ENCODE data around the gene KIR2DL4. TPM values are rescaled to one million over a fixed set of nuclear protein-coding genes. Genes with fewer than 3 reads are reported as not detected.
"Not testable (repeated sequence)": the region's sequence is repeated elsewhere in the genome, so short reads cannot be mapped to it uniquely, and the experiment has no call there.

The KIR2DL4 gene
- total RNA-seq, 2 donors from 2014 or later: not detected

DNA sequence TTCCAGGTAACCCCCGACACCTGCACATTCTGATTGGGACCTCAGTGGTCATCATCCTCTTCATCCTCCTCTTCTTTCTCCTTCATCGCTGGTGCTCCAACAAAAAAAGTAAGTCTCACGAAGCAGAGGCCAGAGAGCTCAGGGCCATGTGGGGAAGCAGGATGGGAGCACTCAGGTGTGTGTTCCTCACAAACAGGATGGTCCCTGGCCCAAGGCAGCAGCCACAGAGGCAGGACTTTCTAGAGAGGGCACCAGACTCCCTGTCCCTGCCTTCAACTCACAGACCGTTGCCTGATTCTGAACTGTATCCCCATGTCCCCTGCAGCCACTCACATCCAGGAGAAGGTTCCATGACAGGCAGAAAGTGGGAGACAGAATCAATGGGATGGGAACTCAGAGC lies 20.5 kb upstream of the KIR2DL4 start:
- H3K27me3 Mint-ChIP-seq: peaks cover 21% of the 10 kb centered on the region
- H3K27ac Mint-ChIP-seq; H3K4me1 Mint-ChIP-seq; H3K9me3 ChIP-seq (ENCODE audit: control insufficient read depth, low read length, poor library complexity, severe bottlenecking); H3K36me3 Mint-ChIP-seq (ENCODE audit: low read depth); DNase-seq; ATAC-seq; H3K4me3 Mint-ChIP-seq: not testable (repeated sequence)

DNA sequence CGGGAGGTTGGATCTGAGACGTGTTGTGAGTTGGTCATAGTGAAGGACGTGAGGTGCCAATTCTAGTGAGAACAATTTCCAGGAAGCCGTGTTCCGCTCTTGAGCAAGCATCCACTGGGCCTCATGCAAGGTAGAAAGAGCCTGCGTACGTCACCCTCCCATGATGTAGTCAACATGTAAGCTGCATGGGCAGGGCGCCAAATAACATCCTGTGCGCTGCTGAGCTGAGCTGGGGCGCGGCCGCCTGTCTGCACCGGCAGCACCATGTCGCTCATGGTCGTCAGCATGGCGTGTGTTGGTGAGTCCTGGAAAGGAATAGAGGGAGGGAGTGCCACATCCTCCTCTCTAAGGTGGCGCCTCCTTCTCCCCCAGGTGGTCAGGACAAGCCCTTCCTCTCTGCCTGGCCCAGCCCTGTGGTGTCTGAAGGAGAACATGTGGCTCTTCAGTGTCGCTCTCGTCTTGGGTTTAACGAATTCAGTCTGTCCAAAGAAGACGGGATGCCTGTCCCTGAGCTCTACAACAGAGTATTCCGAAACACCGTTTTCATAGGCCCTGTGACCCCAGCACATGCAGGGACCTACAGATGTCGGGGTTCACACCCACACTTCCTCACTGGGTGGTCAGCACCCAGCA lies 17.2 kb upstream of the KIR2DL4 start:
- not testable (repeated sequence) for H3K27ac Mint-ChIP-seq; ATAC-seq; DNase-seq; H3K4me1 Mint-ChIP-seq; H3K36me3 Mint-ChIP-seq (ENCODE audit: low read depth); H3K9me3 ChIP-seq (ENCODE audit: control insufficient read depth, low read length, poor library complexity, severe bottlenecking); H3K4me3 Mint-ChIP-seq
- peaks cover 21% of the 10 kb centered on the region for H3K27me3 Mint-ChIP-seq

DNA sequence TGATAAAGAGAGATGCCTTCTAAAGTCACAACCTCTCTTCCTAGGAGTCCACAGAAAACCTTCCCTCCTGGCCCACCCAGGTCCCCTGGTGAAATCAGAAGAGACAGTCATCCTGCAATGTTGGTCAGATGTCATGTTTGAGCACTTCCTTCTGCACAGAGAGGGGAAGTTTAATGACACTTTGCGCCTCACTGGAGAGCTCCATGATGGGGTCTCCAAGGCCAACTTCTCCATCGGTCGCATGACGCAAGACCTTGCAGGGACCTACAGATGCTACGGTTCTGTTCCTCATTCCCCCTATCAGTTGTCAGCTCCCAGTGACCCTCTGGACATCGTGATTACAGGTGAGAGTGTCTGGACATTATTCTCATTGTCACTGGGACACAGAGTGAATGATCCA lies 15.3 kb upstream of the KIR2DL4 start:
- not testable (repeated sequence) for ATAC-seq; DNase-seq; H3K36me3 Mint-ChIP-seq (ENCODE audit: low read depth); H3K4me3 Mint-ChIP-seq; H3K9me3 ChIP-seq (ENCODE audit: control insufficient read depth, low read length, poor library complexity, severe bottlenecking); H3K27ac Mint-ChIP-seq
- peaks cover 11% of the 10 kb centered on the region for H3K4me1 Mint-ChIP-seq
- peaks cover 21% of the 10 kb centered on the region for H3K27me3 Mint-ChIP-seq

DNA sequence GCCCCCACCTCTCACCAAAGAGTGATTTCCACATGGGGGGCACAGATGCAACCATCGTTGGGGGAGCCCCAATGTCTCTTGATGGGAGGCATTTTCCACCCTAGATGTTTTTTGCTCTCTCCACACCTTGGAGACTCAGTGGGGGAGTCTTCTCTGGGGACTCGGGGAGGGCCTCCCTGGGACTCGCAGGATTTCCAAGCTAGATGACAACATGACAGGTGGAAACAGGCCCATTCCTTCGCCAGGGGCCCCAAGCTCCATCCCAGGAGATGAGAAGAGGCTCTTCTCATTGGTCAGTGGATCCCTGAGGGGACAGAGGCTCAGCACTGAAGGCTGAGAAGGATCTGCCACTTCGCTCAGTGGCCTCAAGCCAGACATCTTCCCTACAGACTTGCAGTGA lies 12.7 kb upstream of the KIR2DL4 start:
- ATAC-seq: no peak
- H3K4me1 Mint-ChIP-seq: peaks cover 18% of the 10 kb centered on the region

DNA sequence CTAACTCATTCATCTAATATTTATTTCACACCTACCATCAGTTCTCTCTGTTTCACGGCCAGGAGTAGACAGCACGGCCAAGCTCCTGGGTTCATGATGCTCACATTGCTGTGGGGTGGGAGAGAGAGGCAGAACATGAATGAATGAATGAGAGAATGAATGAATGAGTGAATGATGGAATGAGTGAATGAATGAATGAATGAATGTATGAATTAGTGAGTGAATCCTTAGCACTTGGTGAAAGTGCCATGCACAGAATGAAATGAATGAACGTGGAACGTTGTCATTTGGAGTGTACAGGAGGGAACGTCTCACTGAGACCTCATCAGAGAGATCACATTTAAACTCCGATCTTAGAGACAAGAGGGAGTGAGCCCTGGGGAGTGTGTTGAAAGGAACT lies 11.9 kb upstream of the KIR2DL4 start:
- DNase-seq (no peak), ATAC-seq (no peak)
- Mint-ChIP-seq H3K27me3 (peaks cover 7% of the 10 kb centered on the region), H3K4me1 (peaks cover 18% of the 10 kb centered on the region), H3K36me3 (ENCODE audit: low read depth) (peaks cover 3% of the 10 kb centered on the region), H3K4me3 (no peak overlapping the region), H3K27ac (no peak overlapping the region)
- H3K9me3 ChIP-seq (ENCODE audit: control insufficient read depth, low read length, poor library complexity, severe bottlenecking): no peaks in the 10 kb centered on the region

More for the DNA sequence above, 12.7 kb upstream of the KIR2DL4 start:
- Mint-ChIP-seq H3K4me3 (no peak overlapping the region), H3K27me3 (peaks cover 7% of the 10 kb centered on the region), H3K36me3 (ENCODE audit: low read depth) (peaks cover 3% of the 10 kb centered on the region), H3K27ac (no peak overlapping the region)
- no peaks in the 10 kb centered on the region for H3K9me3 ChIP-seq (ENCODE audit: control insufficient read depth, low read length, poor library complexity, severe bottlenecking)
- no peak for DNase-seq

DNA sequence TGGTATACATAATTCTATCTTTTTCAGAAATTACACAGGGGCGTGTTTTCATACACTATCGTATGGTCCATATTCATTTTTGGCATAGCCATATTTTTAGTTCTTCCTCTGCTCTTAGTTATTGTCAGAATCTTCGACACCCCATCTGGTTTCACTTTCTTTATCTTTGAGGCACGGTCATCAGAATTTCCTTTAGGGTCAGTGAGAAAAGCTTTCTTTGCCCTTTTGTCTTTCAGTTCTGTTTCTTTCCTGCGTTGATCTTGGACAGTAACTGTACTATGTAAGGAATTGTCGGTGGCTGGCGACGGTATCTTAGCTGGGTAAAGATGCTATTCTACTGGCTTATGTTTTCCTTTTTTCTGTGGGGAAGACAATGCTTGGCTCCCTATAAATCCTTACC lies 10.6 kb upstream of the KIR2DL4 start:
- H3K9me3 ChIP-seq (ENCODE audit: control insufficient read depth, low read length, poor library complexity, severe bottlenecking): no peaks in the 10 kb centered on the region
- Mint-ChIP-seq H3K36me3 (ENCODE audit: low read depth) (no peaks in the 10 kb centered on the region), H3K4me1 (peaks cover 18% of the 10 kb centered on the region), H3K4me3 (peak overlapping the region; percentile 79), H3K27ac (peak overlapping the region; percentile 75), H3K27me3 (peaks cover 11% of the 10 kb centered on the region)
- ATAC-seq (no peak), DNase-seq (no peak)

DNA sequence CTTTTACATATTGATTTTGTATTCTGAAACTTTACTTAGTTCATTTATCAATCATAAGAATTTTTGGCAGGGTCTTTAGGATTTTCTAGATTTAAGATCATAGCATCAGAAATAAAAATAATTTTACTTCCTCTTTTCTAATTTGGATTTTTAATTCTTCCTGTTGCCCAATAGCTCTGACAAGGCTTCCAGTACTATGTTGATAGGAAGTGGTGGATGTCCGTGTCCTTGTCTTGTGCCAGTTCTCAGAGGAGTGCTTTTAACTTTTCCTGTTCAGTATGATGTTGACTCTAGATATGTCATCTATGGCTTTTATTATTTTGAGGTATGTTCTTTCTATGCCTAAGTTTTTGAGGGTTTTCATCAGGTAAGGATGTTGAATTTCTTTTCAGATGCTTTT lies 7.7 kb upstream of the KIR2DL4 start:
- H3K4me3 Mint-ChIP-seq: no peak overlapping the region
- no peaks in the 10 kb centered on the region for H3K36me3 Mint-ChIP-seq (ENCODE audit: low read depth)
- peaks cover 26% of the 10 kb centered on the region for H3K27me3 Mint-ChIP-seq
- no peak for DNase-seq
- H3K9me3 ChIP-seq (ENCODE audit: control insufficient read depth, low read length, poor library complexity, severe bottlenecking): no peaks in the 10 kb centered on the region
- no peak overlapping the region for H3K27ac Mint-ChIP-seq
- peaks cover 16% of the 10 kb centered on the region for H3K4me1 Mint-ChIP-seq
- no peak for ATAC-seq

DNA sequence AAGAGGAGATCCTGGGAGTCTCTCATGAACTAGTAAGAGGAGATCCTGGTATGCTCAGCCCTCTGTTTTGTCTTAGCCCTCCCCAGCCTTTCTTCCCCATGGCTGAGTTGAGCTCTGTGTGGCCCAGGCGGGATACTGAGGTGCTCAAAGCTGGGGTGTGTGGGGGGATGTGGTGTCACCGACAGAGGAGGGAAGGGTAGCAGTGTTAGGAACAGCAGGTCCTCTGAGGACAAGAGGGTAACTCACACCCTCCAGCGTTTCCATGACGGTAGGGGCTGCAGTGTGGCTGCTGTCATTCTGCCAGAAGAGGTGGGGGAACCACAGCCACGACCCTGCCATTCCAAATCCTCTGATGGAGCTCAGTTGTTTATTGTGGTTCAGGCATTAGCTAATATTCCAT lies 691 bp downstream of the KIR2DL4 start:
- H3K36me3 Mint-ChIP-seq (ENCODE audit: low read depth): peaks cover 2% of the 10 kb centered on the region
- H3K27me3 Mint-ChIP-seq: peaks cover 26% of the 10 kb centered on the region
- H3K27ac Mint-ChIP-seq: no peak overlapping the region
- DNase-seq (no peak), ATAC-seq (no peak)
- H3K4me3 Mint-ChIP-seq: no peak overlapping the region
- no peaks in the 10 kb centered on the region for H3K9me3 ChIP-seq (ENCODE audit: control insufficient read depth, low read length, poor library complexity, severe bottlenecking)
- H3K4me1 Mint-ChIP-seq: no peaks in the 10 kb centered on the region

DNA sequence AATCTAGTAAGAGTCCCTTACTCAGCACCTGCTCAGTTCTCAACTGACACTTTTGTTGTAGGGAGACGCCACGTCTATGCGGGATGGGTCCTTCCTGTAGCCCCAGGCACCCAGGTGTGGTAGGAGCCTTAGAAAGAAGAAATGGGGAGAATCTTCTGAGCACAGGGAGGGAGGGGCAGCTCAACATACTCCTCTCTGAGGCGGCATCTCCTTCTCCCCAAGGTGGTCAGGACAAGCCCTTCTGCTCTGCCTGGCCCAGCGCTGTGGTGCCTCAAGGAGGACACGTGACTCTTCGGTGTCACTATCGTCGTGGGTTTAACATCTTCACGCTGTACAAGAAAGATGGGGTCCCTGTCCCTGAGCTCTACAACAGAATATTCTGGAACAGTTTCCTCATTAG lies 1.2 kb downstream of the KIR2DL4 start:
- no peak for DNase-seq
- no peak overlapping the region for H3K27ac Mint-ChIP-seq
- ATAC-seq: no peak
- no peaks in the 10 kb centered on the region for H3K9me3 ChIP-seq (ENCODE audit: control insufficient read depth, low read length, poor library complexity, severe bottlenecking)
- H3K27me3 Mint-ChIP-seq: peaks cover 21% of the 10 kb centered on the region
- H3K4me1 Mint-ChIP-seq: no peaks in the 10 kb centered on the region
- peaks cover 2% of the 10 kb centered on the region for H3K36me3 Mint-ChIP-seq (ENCODE audit: low read depth)
- H3K4me3 Mint-ChIP-seq: no peak overlapping the region

DNA sequence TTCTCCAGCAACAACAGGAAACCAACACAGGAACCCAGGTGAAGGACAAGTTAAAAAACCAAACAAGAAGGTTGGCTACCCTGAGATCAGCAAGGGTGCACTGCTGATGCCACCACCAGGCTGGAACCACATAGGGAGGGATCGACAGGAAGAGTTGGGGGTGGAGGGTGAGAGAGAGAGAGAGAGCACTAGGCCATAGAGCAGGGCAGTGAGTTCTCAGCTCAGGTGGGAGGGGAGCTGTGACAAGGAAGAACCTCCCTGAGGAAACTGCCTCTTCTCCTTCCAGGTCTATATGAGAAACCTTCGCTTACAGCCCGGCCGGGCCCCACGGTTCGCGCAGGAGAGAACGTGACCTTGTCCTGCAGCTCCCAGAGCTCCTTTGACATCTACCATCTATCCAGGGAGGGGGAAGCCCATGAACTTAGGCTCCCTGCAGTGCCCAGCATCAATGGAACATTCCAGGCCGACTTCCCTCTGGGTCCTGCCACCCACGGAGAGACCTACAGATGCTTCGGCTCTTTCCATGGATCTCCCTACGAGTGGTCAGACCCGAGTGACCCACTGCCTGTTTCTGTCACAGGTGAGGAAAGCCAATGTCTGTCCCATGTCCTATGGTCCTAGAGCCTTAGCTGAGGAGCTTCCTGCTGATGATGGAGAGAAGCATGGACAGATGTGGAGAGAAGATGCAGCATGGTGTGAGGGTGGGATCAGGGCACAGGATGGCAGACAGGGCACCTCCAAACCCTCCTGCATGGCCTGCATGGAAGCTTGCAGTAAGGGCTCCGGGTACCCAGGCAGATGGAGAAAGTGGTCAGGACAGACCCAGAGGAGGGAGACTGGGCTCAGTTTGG lies 2.5 kb downstream of the KIR2DL4 start:
- H3K27me3 Mint-ChIP-seq: peaks cover 28% of the 10 kb centered on the region
- DNase-seq (no peak), ATAC-seq (no peak)
- peaks cover 2% of the 10 kb centered on the region for H3K36me3 Mint-ChIP-seq (ENCODE audit: low read depth)
- H3K9me3 ChIP-seq (ENCODE audit: control insufficient read depth, low read length, poor library complexity, severe bottlenecking): no peaks in the 10 kb centered on the region
- no peak overlapping the region for H3K4me3 Mint-ChIP-seq
- no peak overlapping the region for H3K27ac Mint-ChIP-seq
- H3K4me1 Mint-ChIP-seq: no peaks in the 10 kb centered on the region

DNA sequence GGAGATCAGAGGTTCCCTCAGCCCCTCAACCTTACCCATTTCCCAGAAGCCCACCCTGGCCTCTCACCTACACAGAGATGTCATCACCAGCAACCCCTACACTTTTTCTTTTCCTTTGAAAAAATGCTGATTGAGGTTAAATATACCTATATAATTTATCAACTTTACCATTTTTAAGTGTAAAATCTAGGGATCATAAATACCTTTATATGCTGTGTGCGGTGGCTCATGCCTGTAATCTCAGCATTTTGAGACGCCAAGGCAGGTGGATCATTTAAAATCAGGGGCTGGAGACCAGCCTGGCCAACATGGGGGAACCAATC lies 3.1 kb downstream of the KIR2DL4 start:
- no peak for ATAC-seq
- peaks cover 28% of the 10 kb centered on the region for H3K27me3 Mint-ChIP-seq
- no peaks in the 10 kb centered on the region for H3K4me1 Mint-ChIP-seq
- no peak overlapping the region for H3K4me3 Mint-ChIP-seq
- no peaks in the 10 kb centered on the region for H3K9me3 ChIP-seq (ENCODE audit: control insufficient read depth, low read length, poor library complexity, severe bottlenecking)
- peaks cover 2% of the 10 kb centered on the region for H3K36me3 Mint-ChIP-seq (ENCODE audit: low read depth)
- no peak for DNase-seq
- no peak overlapping the region for H3K27ac Mint-ChIP-seq

DNA sequence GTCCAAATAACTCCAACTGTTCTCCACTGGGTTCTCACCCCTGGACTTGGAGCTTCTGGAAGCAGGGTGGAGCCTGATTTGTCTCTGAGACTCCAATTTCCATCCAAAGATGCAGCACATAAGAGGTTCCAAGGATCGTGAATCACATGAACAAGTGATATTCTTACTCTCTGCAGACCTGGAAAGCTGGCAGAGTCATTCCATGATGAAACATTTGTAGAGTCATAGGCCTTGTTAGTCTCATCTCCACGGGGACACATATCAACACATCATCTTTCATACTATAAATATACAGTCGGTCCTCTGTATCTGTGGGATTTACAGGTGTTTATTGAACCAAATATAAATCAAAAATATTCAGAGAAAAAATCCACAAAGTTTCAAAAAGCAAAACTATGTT lies 11.2 kb downstream of the KIR2DL4 start:
- H3K36me3 Mint-ChIP-seq (ENCODE audit: low read depth); H3K4me3 Mint-ChIP-seq; ATAC-seq; H3K9me3 ChIP-seq (ENCODE audit: control insufficient read depth, low read length, poor library complexity, severe bottlenecking); H3K27ac Mint-ChIP-seq; H3K4me1 Mint-ChIP-seq; DNase-seq: not testable (repeated sequence)
- peaks cover 28% of the 10 kb centered on the region for H3K27me3 Mint-ChIP-seq

DNA sequence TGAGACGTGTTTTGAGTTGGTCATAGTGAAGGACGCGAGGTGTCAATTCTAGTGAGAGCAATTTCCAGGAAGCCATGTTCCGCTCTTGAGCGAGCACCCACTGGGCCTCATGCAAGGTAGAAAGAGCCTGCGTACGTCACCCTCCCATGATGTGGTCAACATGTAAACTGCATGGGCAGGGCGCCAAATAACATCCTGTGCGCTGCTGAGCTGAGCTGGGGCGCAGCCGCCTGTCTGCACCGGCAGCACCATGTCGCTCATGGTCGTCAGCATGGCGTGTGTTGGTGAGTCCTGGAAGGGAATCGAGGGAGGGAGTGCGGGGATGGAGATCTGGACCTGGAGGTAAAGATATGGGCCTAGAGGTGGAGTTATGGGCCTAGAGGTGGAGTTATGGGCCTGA lies 12.8 kb downstream of the KIR2DL4 start, which contains the start of gene KIR3DL1:
KIR3DL1 (plus strand) TSS at position 218 of the 400 bp plus-strand sequence.
- DNase-seq; H3K27ac Mint-ChIP-seq; H3K9me3 ChIP-seq (ENCODE audit: control insufficient read depth, low read length, poor library complexity, severe bottlenecking); H3K4me3 Mint-ChIP-seq; ATAC-seq; H3K36me3 Mint-ChIP-seq (ENCODE audit: low read depth); H3K4me1 Mint-ChIP-seq: not testable (repeated sequence)
- H3K27me3 Mint-ChIP-seq: peaks cover 20% of the 10 kb centered on the region

Data from T-helper 17 cell (primary cell).